Neutrophil (primary cell): ENCODE data around the gene PUM1.

ENCODE experiments used
- H3K27ac ChIP-seq: fragments of 200-600 bp; sonication (generic); 2 replicates; pipeline ENCODE4 v1.5.1; 2016; ENCODE audit warnings: mild to moderate bottlenecking, moderate library complexity
- H3K27me3 ChIP-seq: fragments of 200-600 bp; sonication (generic); 2 replicates; pipeline ENCODE4 v1.6.0; 2016; ENCODE audit warnings: mild to moderate bottlenecking
- H3K36me3 ChIP-seq: fragments of 200-600 bp; sonication (generic); 2 replicates; pipeline ENCODE4 v1.5.1; 2017
- H3K4me1 ChIP-seq, 2 experiments: fragments of 200-600 bp in 1 of 2; sonication (generic) in 1 of 2; 1 replicate in 1 of 2; 2 replicates in 1 of 2; pipeline versions ENCODE4 v1.5.1 to v1.6.1; 2013 to 2016; ENCODE audit warnings: low read depth in 1 of 2, low read length in 1 of 2, mild to moderate bottlenecking in 1 of 2, moderate library complexity in 1 of 2; ENCODE audit not compliant: control insufficient read depth in 1 of 2, insufficient read depth in 1 of 2
- H3K4me3 ChIP-seq, 2 experiments: fragments of 200-600 bp in 1 of 2; sonication (generic) in 1 of 2; 1 replicate in 1 of 2; 2 replicates in 1 of 2; pipeline ENCODE4 v1.5.1; 2013 to 2016; ENCODE audit warnings: low read depth in 1 of 2, low read length in 1 of 2, mild to moderate bottlenecking in 1 of 2, moderate library complexity in 1 of 2
- H3K9me3 ChIP-seq: fragments of 200-600 bp; sonication (generic); 2 replicates; pipeline ENCODE4 v1.5.1; 2016
- TF ChIP-seq, protein P1 (sequence below): fragments of 200-600 bp; sonication (generic); IDR thresholded peaks from 2 replicates; pipeline ENCODE4 v1.5.1; 2016; ENCODE audit warnings: antibody characterized with exemption

Gene PUM1

DNA sequence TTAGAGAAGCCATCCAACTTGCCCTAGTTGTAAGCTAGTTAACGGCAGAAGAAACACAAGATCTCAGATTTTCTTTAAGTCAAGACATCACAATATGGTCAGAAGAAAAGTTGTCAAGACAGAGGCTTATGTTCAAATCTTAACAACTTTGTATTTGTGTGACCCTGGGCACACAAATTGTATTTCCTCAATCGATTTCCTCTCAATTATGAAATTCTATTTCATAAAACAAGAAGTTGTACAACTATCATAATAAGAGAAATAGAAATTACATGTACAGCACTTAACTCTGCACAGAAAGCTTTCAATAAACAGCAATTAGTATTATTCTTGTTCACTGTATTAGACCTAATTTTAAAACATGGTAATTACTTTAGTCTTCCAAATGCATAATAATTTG lies 94.0 kb downstream of the PUM1 start:
- H3K36me3 ChIP-seq = peaks cover 38% of the 10 kb centered on the region
- H3K4me3 ChIP-seq = no peak overlapping the region
- no peaks in the 10 kb centered on the region for H3K9me3 ChIP-seq
- TF ChIP-seq, protein P1, sequence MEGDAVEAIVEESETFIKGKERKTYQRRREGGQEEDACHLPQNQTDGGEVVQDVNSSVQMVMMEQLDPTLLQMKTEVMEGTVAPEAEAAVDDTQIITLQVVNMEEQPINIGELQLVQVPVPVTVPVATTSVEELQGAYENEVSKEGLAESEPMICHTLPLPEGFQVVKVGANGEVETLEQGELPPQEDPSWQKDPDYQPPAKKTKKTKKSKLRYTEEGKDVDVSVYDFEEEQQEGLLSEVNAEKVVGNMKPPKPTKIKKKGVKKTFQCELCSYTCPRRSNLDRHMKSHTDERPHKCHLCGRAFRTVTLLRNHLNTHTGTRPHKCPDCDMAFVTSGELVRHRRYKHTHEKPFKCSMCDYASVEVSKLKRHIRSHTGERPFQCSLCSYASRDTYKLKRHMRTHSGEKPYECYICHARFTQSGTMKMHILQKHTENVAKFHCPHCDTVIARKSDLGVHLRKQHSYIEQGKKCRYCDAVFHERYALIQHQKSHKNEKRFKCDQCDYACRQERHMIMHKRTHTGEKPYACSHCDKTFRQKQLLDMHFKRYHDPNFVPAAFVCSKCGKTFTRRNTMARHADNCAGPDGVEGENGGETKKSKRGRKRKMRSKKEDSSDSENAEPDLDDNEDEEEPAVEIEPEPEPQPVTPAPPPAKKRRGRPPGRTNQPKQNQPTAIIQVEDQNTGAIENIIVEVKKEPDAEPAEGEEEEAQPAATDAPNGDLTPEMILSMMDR = no peak
- peak overlapping the region; percentile 72 for H3K27ac ChIP-seq
- peaks cover 30 to 38% of the 10 kb centered on the region in 2 experiments for H3K4me1 ChIP-seq
- no peaks in the 10 kb centered on the region for H3K27me3 ChIP-seq

DNA sequence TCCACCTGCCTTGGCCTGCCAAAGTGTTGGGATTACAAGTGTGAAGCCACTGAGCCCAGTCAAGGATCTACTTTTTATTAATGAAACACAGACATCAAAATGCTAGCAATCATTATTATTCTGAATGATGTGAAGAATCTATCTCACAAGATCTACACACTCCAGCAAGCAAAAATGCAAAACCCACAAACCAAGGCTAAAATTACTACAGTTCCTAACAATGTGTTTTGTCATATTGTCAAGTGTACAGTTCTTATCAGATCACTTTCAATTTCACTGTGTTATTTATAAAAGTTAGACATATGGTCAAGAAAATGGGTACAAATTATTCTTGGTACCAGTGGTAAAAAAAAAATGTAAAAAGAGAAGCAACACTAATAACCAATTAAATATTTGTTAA lies 95.6 kb downstream of the PUM1 start:
- Histone ChIP-seq H3K36me3 (peaks cover 53% of the 10 kb centered on the region), H3K27me3 (no peaks in the 10 kb centered on the region), H3K9me3 (no peaks in the 10 kb centered on the region), H3K4me1 (peaks cover 23 to 26% of the 10 kb centered on the region in 2 experiments), H3K27ac (peak overlapping the region; percentile 72), H3K4me3 (no peak overlapping the region)
- TF ChIP-seq, protein P1 = no peak

DNA sequence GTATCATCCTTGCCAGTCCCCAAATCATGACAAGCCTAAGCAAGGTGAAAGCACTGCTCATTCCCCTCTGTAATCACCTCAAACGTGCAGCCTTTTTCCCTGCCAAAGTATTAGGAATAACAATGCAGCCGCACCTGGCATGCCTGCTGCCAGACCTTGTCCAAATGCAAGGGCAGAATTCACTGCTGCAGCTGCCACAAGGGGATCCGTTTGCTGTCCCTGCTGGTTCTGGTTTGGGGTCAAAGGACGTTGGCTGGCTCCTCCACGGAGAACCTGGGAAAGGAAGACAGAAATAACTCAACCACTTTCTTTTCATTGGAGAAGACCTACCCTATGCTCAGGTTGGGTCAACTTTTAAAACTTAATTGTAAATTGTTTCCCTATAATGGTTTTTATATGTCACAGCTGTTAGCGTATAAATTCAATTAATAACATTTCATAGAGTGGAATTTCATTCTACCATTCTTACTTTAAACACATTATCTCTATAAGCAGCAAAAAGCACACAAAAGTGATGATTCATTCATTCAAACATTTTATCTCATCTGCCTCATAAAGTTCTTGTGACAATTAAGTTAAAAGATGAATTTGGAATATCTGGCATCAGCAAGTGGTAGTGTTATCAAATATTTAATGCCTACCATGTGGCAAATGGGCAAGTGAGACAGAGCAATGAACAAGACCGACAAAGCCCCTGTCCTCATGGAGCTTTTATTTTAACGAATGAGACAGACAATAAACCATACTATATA lies 97.1 kb downstream of the PUM1 start:
- Histone ChIP-seq H3K27ac (no peak overlapping the region), H3K4me3 (no peak overlapping the region), H3K36me3 (peaks cover 56% of the 10 kb centered on the region), H3K4me1 (peaks cover 23 to 26% of the 10 kb centered on the region in 2 experiments), H3K27me3 (no peaks in the 10 kb centered on the region), H3K9me3 (no peaks in the 10 kb centered on the region)
- TF ChIP-seq, protein P1 = no peak

DNA sequence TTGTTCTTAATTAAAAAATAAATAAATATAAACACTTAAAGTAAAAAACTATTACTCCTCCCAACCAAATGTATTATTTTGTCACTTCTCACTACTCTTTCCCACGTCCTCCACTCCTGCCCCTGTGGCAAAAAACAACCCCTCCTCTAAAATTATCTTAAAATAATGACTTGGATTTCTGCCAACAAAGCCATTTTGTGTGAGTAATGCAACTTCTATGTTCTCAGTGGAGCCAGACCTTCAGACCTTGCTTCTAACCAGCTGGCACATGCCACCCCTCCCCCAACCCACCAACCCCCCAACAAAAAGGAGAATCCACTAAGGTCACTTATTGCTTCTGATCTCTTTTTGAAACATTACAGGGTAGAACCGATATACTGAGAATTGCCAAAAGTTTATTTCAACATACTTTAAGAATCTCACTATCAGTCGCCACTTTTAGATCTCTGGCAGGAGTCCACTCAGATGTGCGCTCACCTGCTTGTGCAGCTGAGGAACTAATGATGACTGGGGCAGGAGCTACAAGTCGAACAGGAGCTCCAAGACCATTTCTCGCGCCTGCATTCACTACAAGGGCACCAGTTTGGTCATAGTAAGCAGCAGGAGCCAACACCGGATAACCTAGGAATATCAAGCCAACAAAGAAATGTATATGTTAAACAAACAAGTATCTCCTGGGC lies 98.7 kb downstream of the PUM1 start:
- TF ChIP-seq, protein P1 = no peak
- peaks cover 69% of the 10 kb centered on the region for H3K36me3 ChIP-seq
- H3K4me1 ChIP-seq = peaks cover 24% of the 10 kb centered on the region in 2 experiments
- H3K27ac ChIP-seq = no peak overlapping the region
- no peaks in the 10 kb centered on the region for H3K9me3 ChIP-seq
- no peaks in the 10 kb centered on the region for H3K27me3 ChIP-seq
- H3K4me3 ChIP-seq = no peak overlapping the region

DNA sequence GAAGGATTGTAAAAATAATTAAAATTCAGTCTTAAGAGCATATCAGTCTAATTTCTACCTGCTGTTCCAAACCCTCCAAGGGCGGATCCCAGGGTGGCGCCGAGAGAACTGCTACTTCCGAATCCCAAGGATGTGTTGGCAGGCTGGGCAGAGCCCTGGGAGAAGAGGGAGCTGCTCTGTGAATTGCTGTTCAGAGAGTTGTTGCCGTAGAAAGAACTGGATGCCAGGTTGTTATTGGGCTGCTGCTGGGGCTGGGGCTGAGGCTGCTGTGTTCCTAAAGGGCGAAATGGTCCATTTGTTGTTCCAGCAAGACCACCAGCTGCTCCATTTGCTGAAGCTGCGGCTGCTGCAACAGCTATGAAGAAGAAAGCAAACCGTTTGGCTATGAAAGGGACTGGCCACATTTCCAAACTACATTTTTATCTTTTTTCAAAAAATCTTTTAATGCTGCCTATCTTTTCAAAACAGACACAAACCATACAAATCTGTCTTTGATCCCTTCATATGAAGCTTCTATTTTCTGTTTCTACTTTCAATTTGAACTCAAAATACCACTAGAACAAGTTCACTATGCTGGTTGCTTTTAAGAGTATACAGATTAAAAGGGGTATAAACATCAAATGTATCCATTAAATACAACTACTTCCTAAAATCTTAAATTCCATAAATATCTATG lies 99.5 kb downstream of the PUM1 start:
- Histone ChIP-seq H3K9me3 (no peaks in the 10 kb centered on the region), H3K4me1 (peaks cover 16 to 17% of the 10 kb centered on the region in 2 experiments), H3K27me3 (no peaks in the 10 kb centered on the region), H3K27ac (no peak overlapping the region), H3K4me3 (no peak overlapping the region), H3K36me3 (peaks cover 72% of the 10 kb centered on the region)
- TF ChIP-seq, protein P1 = no peak
